Measurements from ENCODE around the gene IL12RB1.

Gene IL12RB1

GRCh38 chr19:18046059-18046718 lies 40.5 kb downstream of the IL12RB1 start:
- Histone ChIP-seq H3K9me2 (replicated peaks; ENCODE audit: insufficient read depth, low read length) (no peaks in the 10 kb centered on the region), H3F3A (ENCODE audit: insufficient read depth) (no peaks in the 10 kb centered on the region), H3K4me2 (ENCODE audit: low read depth, low read length, poor library complexity, severe bottlenecking) (no peak overlapping the region), H2AFZ (ENCODE audit: low read depth, low read length, severe bottlenecking) (no peak overlapping the region), H3K4me3 (ENCODE audit: insufficient read depth, low read length, poor library complexity, severe bottlenecking) (no peak overlapping the region), H3K9me3 (ENCODE audit: insufficient read depth, low read length) (no peaks in the 10 kb centered on the region), H3K79me2 (ENCODE audit: insufficient read depth, low read length) (no peaks in the 10 kb centered on the region), H3K36me3 (ENCODE audit: low read length) (no peaks in the 10 kb centered on the region), H3K27me3 (ENCODE audit: low read length) (no peaks in the 10 kb centered on the region), H3K9ac (ENCODE audit: low read length) (no peak overlapping the region), H4K20me1 (ENCODE audit: low read depth, low read length) (no peaks in the 10 kb centered on the region), H3K27ac (ENCODE audit: low read depth, low read length) (no peak overlapping the region)
- TF ChIP-seq EZH2phosphoT487 (conservative IDR thresholded peaks at IDR 0.05; ENCODE audit: low read length): no peak
- no peak for TF ChIP-seq CTCF (IDR thresholded peaks at IDR 0.05; ENCODE audit: insufficient read depth, low read length, poor library complexity, severe bottlenecking)

GRCh38 chr19:18045307-18046050 lies 41.3 kb downstream of the IL12RB1 start:
- no peak overlapping the region for H2AFZ ChIP-seq (ENCODE audit: low read depth, low read length, severe bottlenecking)
- peak overlapping the region; percentile 33; the same call in 1 of the 2 replicates for H3K9ac ChIP-seq (ENCODE audit: low read length)
- no peaks in the 10 kb centered on the region for H3K27me3 ChIP-seq (ENCODE audit: low read length)
- H3K36me3 ChIP-seq (ENCODE audit: low read length): no peaks in the 10 kb centered on the region
- H3K4me3 ChIP-seq (ENCODE audit: insufficient read depth, low read length, poor library complexity, severe bottlenecking): no peak overlapping the region
- H3K9me2 ChIP-seq (replicated peaks; ENCODE audit: insufficient read depth, low read length): no peaks in the 10 kb centered on the region
- H3K79me2 ChIP-seq (ENCODE audit: insufficient read depth, low read length): no peaks in the 10 kb centered on the region
- peak overlapping the region; percentile 62 for H3K4me2 ChIP-seq (ENCODE audit: low read depth, low read length, poor library complexity, severe bottlenecking)
- TF ChIP-seq EZH2phosphoT487 (conservative IDR thresholded peaks at IDR 0.05; ENCODE audit: low read length): no peak
- TF ChIP-seq CTCF (IDR thresholded peaks at IDR 0.05; ENCODE audit: insufficient read depth, low read length, poor library complexity, severe bottlenecking): no peak
- H3K9me3 ChIP-seq (ENCODE audit: insufficient read depth, low read length): no peaks in the 10 kb centered on the region
- H4K20me1 ChIP-seq (ENCODE audit: low read depth, low read length): no peaks in the 10 kb centered on the region
- H3K27ac ChIP-seq (ENCODE audit: low read depth, low read length): peak overlapping the region; percentile 68
- H3F3A ChIP-seq (ENCODE audit: insufficient read depth): no peaks in the 10 kb centered on the region

- TF ChIP-seq EZH2phosphoT487 (conservative IDR thresholded peaks at IDR 0.05; ENCODE audit: low read length) (no peak), CTCF (IDR thresholded peaks at IDR 0.05; ENCODE audit: insufficient read depth, low read length, poor library complexity, severe bottlenecking) (no peak)
- Histone ChIP-seq H3K36me3 (ENCODE audit: low read length) (no peaks in the 10 kb centered on the region), H3K27ac (ENCODE audit: low read depth, low read length) (peak overlapping the region; percentile 68), H2AFZ (ENCODE audit: low read depth, low read length, severe bottlenecking) (no peak overlapping the region), H3K4me3 (ENCODE audit: insufficient read depth, low read length, poor library complexity, severe bottlenecking) (no peak overlapping the region), H3K9ac (ENCODE audit: low read length) (peak overlapping the region; percentile 33), H3K9me2 (replicated peaks; ENCODE audit: insufficient read depth, low read length) (no peaks in the 10 kb centered on the region), H3K9me3 (ENCODE audit: insufficient read depth, low read length) (no peaks in the 10 kb centered on the region), H3K79me2 (ENCODE audit: insufficient read depth, low read length) (no peaks in the 10 kb centered on the region), H3K27me3 (ENCODE audit: low read length) (no peaks in the 10 kb centered on the region), H4K20me1 (ENCODE audit: low read depth, low read length) (no peaks in the 10 kb centered on the region), H3K4me2 (ENCODE audit: low read depth, low read length, poor library complexity, severe bottlenecking) (peak overlapping the region; percentile 62), H3F3A (ENCODE audit: insufficient read depth) (no peaks in the 10 kb centered on the region)
These were observed 41.9 kb downstream of the IL12RB1 start for GRCh38 chr19:18044825-18045304.
